ENCODE measurements around the gene ELF4.

Gene ELF4

DNA sequence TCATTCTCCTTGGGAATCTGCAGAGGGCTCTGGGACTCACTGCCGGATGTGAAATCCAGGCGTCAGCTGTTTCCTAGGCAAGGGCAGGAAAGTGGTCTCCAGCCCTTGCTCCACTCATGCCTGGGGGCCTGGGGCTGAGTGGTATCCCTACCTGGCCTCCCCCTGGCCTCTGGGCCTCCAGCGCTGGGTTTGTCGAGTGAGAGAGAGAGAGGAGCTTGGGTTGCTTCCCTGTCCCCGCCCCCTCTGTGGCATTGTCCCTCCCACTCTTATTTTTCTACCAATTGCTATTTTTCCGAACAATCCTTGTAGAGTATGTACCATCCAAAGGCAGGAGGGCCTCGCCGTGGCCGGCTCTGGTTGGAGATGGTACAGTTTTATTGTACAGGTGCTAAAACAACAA lies 53.1 kb downstream of the ELF4 start:
- TF ChIP-seq, protein P1, sequence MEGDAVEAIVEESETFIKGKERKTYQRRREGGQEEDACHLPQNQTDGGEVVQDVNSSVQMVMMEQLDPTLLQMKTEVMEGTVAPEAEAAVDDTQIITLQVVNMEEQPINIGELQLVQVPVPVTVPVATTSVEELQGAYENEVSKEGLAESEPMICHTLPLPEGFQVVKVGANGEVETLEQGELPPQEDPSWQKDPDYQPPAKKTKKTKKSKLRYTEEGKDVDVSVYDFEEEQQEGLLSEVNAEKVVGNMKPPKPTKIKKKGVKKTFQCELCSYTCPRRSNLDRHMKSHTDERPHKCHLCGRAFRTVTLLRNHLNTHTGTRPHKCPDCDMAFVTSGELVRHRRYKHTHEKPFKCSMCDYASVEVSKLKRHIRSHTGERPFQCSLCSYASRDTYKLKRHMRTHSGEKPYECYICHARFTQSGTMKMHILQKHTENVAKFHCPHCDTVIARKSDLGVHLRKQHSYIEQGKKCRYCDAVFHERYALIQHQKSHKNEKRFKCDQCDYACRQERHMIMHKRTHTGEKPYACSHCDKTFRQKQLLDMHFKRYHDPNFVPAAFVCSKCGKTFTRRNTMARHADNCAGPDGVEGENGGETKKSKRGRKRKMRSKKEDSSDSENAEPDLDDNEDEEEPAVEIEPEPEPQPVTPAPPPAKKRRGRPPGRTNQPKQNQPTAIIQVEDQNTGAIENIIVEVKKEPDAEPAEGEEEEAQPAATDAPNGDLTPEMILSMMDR (IDR thresholded peaks at IDR 0.05; ENCODE audit: poor library complexity, severe bottlenecking): no peak
- no peak for DNase-seq (ENCODE audit: low spot score)
- H3K27me3 ChIP-seq (ENCODE audit: insufficient read depth, poor library complexity, severe bottlenecking): no peaks in the 10 kb centered on the region
- H3K36me3 ChIP-seq (ENCODE audit: low read depth): peaks cover 5% of the 10 kb centered on the region; the same call in 1 of the 2 replicates
- H3K9me3 ChIP-seq (ENCODE audit: severe bottlenecking): no peaks in the 10 kb centered on the region
- no peak for ATAC-seq (ENCODE audit: low read depth)
- no peaks in the 10 kb centered on the region for H3K4me1 ChIP-seq (ENCODE audit: insufficient read depth, poor library complexity, severe bottlenecking)
- no peak overlapping the region for H3K27ac ChIP-seq (ENCODE audit: poor library complexity, severe bottlenecking)
- H3K4me3 ChIP-seq (ENCODE audit: severe bottlenecking): no peak overlapping the region

DNA sequence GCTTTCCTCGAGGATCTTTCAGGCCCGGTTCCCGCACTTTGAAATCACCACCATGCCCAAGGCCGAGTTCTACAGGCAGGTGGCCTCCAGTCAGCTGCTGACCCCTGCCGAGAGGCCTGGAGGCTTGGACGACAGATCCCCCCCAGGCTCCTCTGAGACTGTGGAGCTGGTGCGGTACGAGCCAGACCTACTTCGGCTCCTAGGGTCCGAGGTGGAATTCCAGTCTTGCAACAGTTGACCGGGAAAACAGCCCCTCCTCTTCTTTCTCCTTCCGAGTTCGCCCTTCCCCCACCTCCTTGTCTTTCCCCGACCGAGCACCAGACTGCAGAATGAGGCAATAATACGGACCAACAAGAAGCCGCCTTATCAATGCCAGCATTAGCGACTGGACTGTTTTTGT lies 54.4 kb downstream of the ELF4 start:
- no peak for DNase-seq (ENCODE audit: low spot score)
- no peak for ATAC-seq (ENCODE audit: low read depth)
- peaks cover 7% of the 10 kb centered on the region; the same call in 1 of the 2 replicates for H3K36me3 ChIP-seq (ENCODE audit: low read depth)
- no peaks in the 10 kb centered on the region for H3K4me1 ChIP-seq (ENCODE audit: insufficient read depth, poor library complexity, severe bottlenecking)
- H3K9me3 ChIP-seq (ENCODE audit: severe bottlenecking): no peaks in the 10 kb centered on the region
- no peaks in the 10 kb centered on the region for H3K27me3 ChIP-seq (ENCODE audit: insufficient read depth, poor library complexity, severe bottlenecking)
- H3K27ac ChIP-seq (ENCODE audit: poor library complexity, severe bottlenecking): no peak overlapping the region
- H3K4me3 ChIP-seq (ENCODE audit: severe bottlenecking): no peak overlapping the region
- TF ChIP-seq, protein P1 (IDR thresholded peaks at IDR 0.05; ENCODE audit: poor library complexity, severe bottlenecking): no peak

GRCh38 chrX:130055103-130055502 lies 55.2 kb downstream of the ELF4 start:
- H3K9me3 ChIP-seq (ENCODE audit: severe bottlenecking): no peaks in the 10 kb centered on the region
- H3K36me3 ChIP-seq (ENCODE audit: low read depth): peaks cover 7% of the 10 kb centered on the region; the same call in 1 of the 2 replicates
- DNase-seq (ENCODE audit: low spot score) (no peak), ATAC-seq (ENCODE audit: low read depth) (no peak)
- no peak overlapping the region for H3K27ac ChIP-seq (ENCODE audit: poor library complexity, severe bottlenecking)
- H3K4me1 ChIP-seq (ENCODE audit: insufficient read depth, poor library complexity, severe bottlenecking): no peaks in the 10 kb centered on the region
- H3K27me3 ChIP-seq (ENCODE audit: insufficient read depth, poor library complexity, severe bottlenecking): no peaks in the 10 kb centered on the region
- no peak overlapping the region for H3K4me3 ChIP-seq (ENCODE audit: severe bottlenecking)
- TF ChIP-seq, protein P1 (IDR thresholded peaks at IDR 0.05; ENCODE audit: poor library complexity, severe bottlenecking): no peak

GRCh38 chrX:130053236-130053635 lies 57.1 kb downstream of the ELF4 start:
- DNase-seq (ENCODE audit: low spot score): no peak
- Histone ChIP-seq H3K9me3 (ENCODE audit: severe bottlenecking) (no peaks in the 10 kb centered on the region), H3K4me1 (ENCODE audit: insufficient read depth, poor library complexity, severe bottlenecking) (no peaks in the 10 kb centered on the region), H3K4me3 (ENCODE audit: severe bottlenecking) (no peak overlapping the region), H3K27me3 (ENCODE audit: insufficient read depth, poor library complexity, severe bottlenecking) (no peaks in the 10 kb centered on the region), H3K36me3 (ENCODE audit: low read depth) (peaks cover 7% of the 10 kb centered on the region; the same call in 1 of the 2 replicates), H3K27ac (ENCODE audit: poor library complexity, severe bottlenecking) (no peak overlapping the region)
- no peak for ATAC-seq (ENCODE audit: low read depth)
- TF ChIP-seq, protein P1 (IDR thresholded peaks at IDR 0.05; ENCODE audit: poor library complexity, severe bottlenecking): no peak

DNA sequence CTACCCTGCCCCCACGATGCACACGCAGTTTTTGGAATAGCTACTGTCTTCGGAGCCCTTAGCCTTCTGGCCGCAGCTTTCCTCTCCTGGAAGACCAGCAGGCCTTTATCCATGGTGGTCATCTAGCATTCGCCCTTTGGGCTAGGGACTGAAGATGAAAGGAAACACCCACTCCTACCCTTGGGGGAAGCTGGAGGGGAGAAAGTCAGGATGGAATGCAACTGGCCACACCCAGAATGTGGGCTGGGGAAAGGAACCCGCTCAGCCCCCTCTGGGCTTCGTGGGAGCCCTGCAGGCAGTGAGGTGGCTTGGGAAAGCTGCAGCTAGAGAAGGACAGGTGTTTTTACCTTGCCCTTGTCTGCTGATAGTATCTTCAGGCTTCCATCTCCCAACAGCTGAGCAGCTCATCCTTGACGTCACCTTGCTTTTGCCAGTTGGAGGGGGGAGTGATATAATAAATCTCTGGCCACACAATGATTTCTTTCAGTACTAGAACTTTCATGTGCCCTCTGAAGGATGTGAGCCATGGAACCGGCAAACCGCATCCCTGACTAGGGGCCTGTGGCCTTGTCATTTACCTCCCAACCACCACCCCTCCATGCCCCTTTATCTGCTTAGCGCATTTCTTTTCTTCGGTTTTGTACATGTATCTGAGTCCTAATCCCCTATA lies 59.0 kb downstream of the ELF4 start:
- DNase-seq (ENCODE audit: low spot score) (no peak), ATAC-seq (ENCODE audit: low read depth) (no peak)
- H3K27me3 ChIP-seq (ENCODE audit: insufficient read depth, poor library complexity, severe bottlenecking): no peaks in the 10 kb centered on the region
- H3K36me3 ChIP-seq (ENCODE audit: low read depth): peaks cover 7% of the 10 kb centered on the region; the same call in 1 of the 2 replicates
- H3K4me1 ChIP-seq (ENCODE audit: insufficient read depth, poor library complexity, severe bottlenecking): no peaks in the 10 kb centered on the region
- TF ChIP-seq, protein P1 (IDR thresholded peaks at IDR 0.05; ENCODE audit: poor library complexity, severe bottlenecking): no peak
- no peak overlapping the region for H3K4me3 ChIP-seq (ENCODE audit: severe bottlenecking)
- H3K27ac ChIP-seq (ENCODE audit: poor library complexity, severe bottlenecking): no peak overlapping the region
- no peaks in the 10 kb centered on the region for H3K9me3 ChIP-seq (ENCODE audit: severe bottlenecking)

Data from RWPE2 (cell line).